Endothelial cell of umbilical vein (primary cell): Measurements from ENCODE around the gene HSPD1. TPM values are rescaled to one million over a fixed set of nuclear protein-coding genes. Genes with fewer than 3 reads are reported as not detected.
A peak's percentile ranks its signal among the peaks of the same experiment; 100 is the strongest.

Experiments used
- BruUV-seq: library from RNA; stranded (reverse); fragments of 400-500 nt; replicated peaks from 2 replicates; lab custom pipeline; 2021; lab: Mats Ljungman, UMichigan
- CTCF ChIA-PET: fragments of 300-600, 350-600 bp; sonication (Branson Sonifier 250); formaldehyde crosslinking; loops from one replicate; lab custom pipeline; 2021; ENCODE audit warnings: antibody characterized with exemption, inconsistent platforms; lab: Charles Lee
- POLR2A ChIA-PET: fragments of 300-600, 350-600 bp; sonication (Branson Sonifier 250); formaldehyde crosslinking; loops from one replicate; lab custom pipeline; 2021; ENCODE audit warnings: antibody characterized with exemption, inconsistent platforms; lab: Charles Lee
- DNase-seq: peaks from one replicate; pipeline ENCODE4 v3.0.0-alpha.2; 2011; ENCODE audit warnings: low read depth, low spot score
- FAIRE-seq: peaks from 2 replicates; lab custom pipeline; 2011; peaks lifted over from hg19 to GRCh38; lab: Jason Lieb, UNC
- H2AFZ ChIP-seq: 2 replicates; pipeline ENCODE4 v1.6.0; 2012; ENCODE audit warnings: low read depth, low read length, control low read depth, inconsistent platforms
- H3K27ac ChIP-seq: 2 replicates; pipeline ENCODE4 v1.5.1; 2011; ENCODE audit warnings: low read depth, mild to moderate bottlenecking, control low read depth, low read length, moderate library complexity; ENCODE audit not compliant: insufficient read depth
- H3K27me3 ChIP-seq, 2 experiments: 2 replicates each; pipeline versions ENCODE4 v1.6.0 to v1.6.1; 2011; ENCODE audit warnings: low read length in 2 of 2, mixed read lengths in 1 of 2; ENCODE audit not compliant: control insufficient read depth in 2 of 2, insufficient read depth in 2 of 2
- H3K36me3 ChIP-seq, 2 experiments: 2 replicates in 1 of 2; 3 replicates in 1 of 2; pipeline ENCODE4 v1.5.1; 2011; ENCODE audit warnings: low read length in 2 of 2, mild to moderate bottlenecking in 1 of 2, moderate library complexity in 1 of 2; ENCODE audit not compliant: control insufficient read depth in 2 of 2, insufficient read depth in 2 of 2; ENCODE audit errors: extremely low read depth in 1 of 2
- H3K4me1 ChIP-seq: 3 replicates; pipeline ENCODE4 v1.5.1; 2011; ENCODE audit warnings: mild to moderate bottlenecking, low read length; ENCODE audit not compliant: control insufficient read depth, insufficient read depth; ENCODE audit errors: extremely low read depth
- H3K4me2 ChIP-seq: 2 replicates; pipeline ENCODE4 v1.6.1; 2011; ENCODE audit warnings: low read length, control low read depth, mixed read lengths; ENCODE audit not compliant: insufficient read depth
- H3K4me3 ChIP-seq, 3 experiments: fragments of 200-600 bp in 1 of 3; sonication (generic), shearing (Covaris generic) in 1 of 3; replicated peaks in 1 of 3; 2 replicates each; pipeline ENCODE4 v1.5.1; 2011 to 2016; ENCODE audit warnings: control low read depth in 3 of 3, low read length in 3 of 3, mild to moderate bottlenecking in 2 of 3, inconsistent platforms in 1 of 3, low read depth in 1 of 3, moderate library complexity in 1 of 3; ENCODE audit not compliant: insufficient read depth in 1 of 3
- H3K79me2 ChIP-seq: 2 replicates; pipeline ENCODE4 v1.6.0; 2012; ENCODE audit warnings: low read length, inconsistent platforms; ENCODE audit not compliant: control insufficient read depth, insufficient read depth
- H3K9ac ChIP-seq: replicated peaks from 2 replicates; pipeline ENCODE3; 2011; ENCODE audit warnings: low read length, control low read depth; ENCODE audit not compliant: insufficient read depth; ENCODE audit errors: extremely low read depth
- H3K9me1 ChIP-seq: replicated peaks from 3 replicates; pipeline ENCODE4 v1.6.0; 2011; ENCODE audit warnings: mild to moderate bottlenecking, low read length; ENCODE audit not compliant: control insufficient read depth, insufficient read depth; ENCODE audit errors: extremely low read depth
- H3K9me3 ChIP-seq: replicated peaks from 2 replicates; pipeline ENCODE4 v1.5.1; 2012; ENCODE audit warnings: low read length, inconsistent platforms; ENCODE audit not compliant: control insufficient read depth, insufficient read depth
- H4K20me1 ChIP-seq: replicated peaks from 2 replicates; pipeline ENCODE3; 2011; ENCODE audit warnings: mild to moderate bottlenecking, low read length; ENCODE audit not compliant: control insufficient read depth, insufficient read depth; ENCODE audit errors: extremely low read depth
- CTCF ChIP-seq, 2 donors: IDR thresholded peaks; 1 replicate in 1 of 2; 2 replicates in 1 of 2; pipeline ENCODE4 v1.5.1; 2011; ENCODE audit warnings: low read length in 2 of 2, mild to moderate bottlenecking in 2 of 2, moderate library complexity in 2 of 2, control low read depth in 1 of 2, inconsistent platforms in 1 of 2, low read depth in 1 of 2; ENCODE audit not compliant: insufficient read depth in 1 of 2; ENCODE audit errors: extremely low read depth in 1 of 2
- EZH2 ChIP-seq: IDR thresholded peaks from 2 replicates; pipeline ENCODE4 v1.6.1; 2012; ENCODE audit warnings: borderline replicate concordance, low read depth, mild to moderate bottlenecking, moderate library complexity, low read length, inconsistent platforms; ENCODE audit not compliant: severe bottlenecking
- GATA2 ChIP-seq: IDR thresholded peaks from 2 replicates; pipeline ENCODE4 v1.7.0; 2011; ENCODE audit warnings: low read depth, mild to moderate bottlenecking, moderate library complexity, mixed read lengths, low read length; ENCODE audit not compliant: insufficient read length, insufficient read depth
- JUN ChIP-seq: IDR thresholded peaks from 2 replicates; pipeline ENCODE4 v1.6.1; 2011; ENCODE audit warnings: borderline replicate concordance, low read depth; ENCODE audit not compliant: insufficient read length, insufficient read depth
- MAX ChIP-seq: IDR thresholded peaks from 2 replicates; pipeline ENCODE4 v1.6.1; 2011; ENCODE audit not compliant: insufficient read depth, insufficient read length
- POLR2A ChIP-seq: IDR thresholded peaks from 2 replicates; pipeline ENCODE4 v1.6.1; 2012; ENCODE audit warnings: low read depth, mild to moderate bottlenecking, control low read depth, low read length
- POLR2AphosphoS5 ChIP-seq: IDR thresholded peaks from 2 replicates; pipeline ENCODE4 v1.6.1; 2012; ENCODE audit warnings: low read depth, mild to moderate bottlenecking, control low read depth, low read length, moderate library complexity; ENCODE audit not compliant: insufficient read depth
- dilution Hi-C: fragments of 300-500 bp; cut with MboI; formaldehyde crosslinking; loops from one replicate; pipeline ENCODE4 v1.15.0; 2019; ENCODE audit warnings: low sequenced_read_pairs; ENCODE audit not compliant: extremely low pct_ligation_motif_present
- intact Hi-C: fragments of 100-400 bp; cut with micrococcal nuclease; formaldehyde crosslinking; loops from one replicate; pipeline ENCODE4 v1.10.0; 2022
- polyA plus RNA-seq, 4 experiments: library from polyadenylated mRNA; depleted of rRNA in 3 of 4; stranded (reverse) in 3 of 4; unstranded in 1 of 4; fragments of >200 nt; gene quantifications; 2 replicates each; pipeline versions ENCODE4 v1.2.1 to v1.2.3, GENCODE V29; 2011 to 2012; ENCODE audit warnings: missing spikeins in 1 of 4
- total RNA-seq: library from RNA; stranded (reverse); gene quantifications from 2 replicates; pipeline ENCODE4 v1.2.3, GENCODE V29; 2021

The HSPD1 gene
- total and polyA plus RNA-seq, 2 donors (not counting 3 experiments of a cell fraction or from before 2014, with no cell fraction given): 73.2 to 337 TPM

GRCh38 chr2:197498235-197498936 lies 1.3 kb downstream of the HSPD1 start:
- no peaks in the 10 kb centered on the region for H3K9me3 ChIP-seq
- H3K36me3 ChIP-seq: peaks cover 0 to 23% of the 10 kb centered on the region in 2 experiments
- H2AFZ ChIP-seq: no peak overlapping the region
- intact Hi-C loops: loop anchor here (2.0 to 5.0 kb wide), 2 partner anchors 100 to 799 kb away; no protein-coding TSS in a partner anchor
- peaks cover 2% of the 10 kb centered on the region for H4K20me1 ChIP-seq
- DNase-seq (no peak), FAIRE-seq (no peak)
- peak overlapping the region; percentile 68 to 86 (median 84) for H3K4me3 ChIP-seq
- dilution Hi-C loops: no loop called here
- no peaks in the 10 kb centered on the region for H3K9me1 ChIP-seq
- peak overlapping the region; percentile 66 for H3K9ac ChIP-seq
- POLR2A ChIA-PET: interaction anchor here (1.8 to 2.7 kb wide), 2 partner anchors 18 to 45 kb away, joined by 13 to 16 read pairs; partner anchors contain the start of genes COQ10B and MOB4
- H3K79me2 ChIP-seq: peaks cover 82% of the 10 kb centered on the region
- no peak for TF ChIP-seq POLR2AphosphoS5
- no peak for TF ChIP-seq CTCF (IDR thresholded peaks at IDR 0.05; ENCODE audit: extremely low read depth in 1 of 2, insufficient read depth in 1 of 2, low read depth in 1 of 2, low read length in 2 of 2)
- no peak for TF ChIP-seq JUN
- TF ChIP-seq POLR2A: no peak
- no peak for TF ChIP-seq MAX
- TF ChIP-seq GATA2: no peak
- TF ChIP-seq EZH2: no peak
- peaks cover 46% of the 10 kb centered on the region for H3K4me1 ChIP-seq
- H3K27me3 ChIP-seq: no peaks in the 10 kb centered on the region
- no TSS peak for BruUV-seq
- CTCF ChIA-PET: interaction anchor here (0.9 to 1.5 kb wide), 2 partner anchors 17 to 101 kb away, joined by 3 to 4 read pairs; partner anchors contain the start of gene MOB4
- no peak overlapping the region for H3K27ac ChIP-seq
- H3K4me2 ChIP-seq: peak overlapping the region; percentile 99
